GM18499 (cell line): ENCODE data around the gene DRGX.

ENCODE experiments used
- ATAC-seq: cut with Tn5 transposase; IDR thresholded peaks from one replicate; pipeline ENCODE4 v1.9.1; 2021; ENCODE audit warnings: moderate number of reproducible peaks; ENCODE audit not compliant: insufficient read depth, unreplicated experiment

Gene DRGX

GRCh38 chr10:49395741-49396665 is at the start of gene DRGX:
Gene DRGX (minus strand): TSS chr10:49396089. CDS start chr10:49395440, 649 bp downstream.
- no peak for ATAC-seq

- ATAC-seq = no peak
Observed at GRCh38 chr10:49444349-49444748, 48.5 kb upstream of the DRGX start.

- no peak for ATAC-seq
Observed at GRCh38 chr10:49442863-49443262, 47.0 kb upstream of the DRGX start.

- no peak for ATAC-seq
Observed at GRCh38 chr10:49441488-49442476, 45.9 kb upstream of the DRGX start.

GRCh38 chr10:49435225-49435624 is 39.3 kb upstream of the DRGX start:
- ATAC-seq = no peak

- no peak for ATAC-seq
Observed at GRCh38 chr10:49433069-49433468, 37.2 kb upstream of the DRGX start.

GRCh38 chr10:49431426-49431825 is 35.5 kb upstream of the DRGX start:
- no peak for ATAC-seq

- no peak for ATAC-seq
Observed at GRCh38 chr10:49429458-49429857, 33.6 kb upstream of the DRGX start.

- ATAC-seq = no peak
Observed at GRCh38 chr10:49426490-49427360, 30.8 kb upstream of the DRGX start.

- no peak for ATAC-seq
Observed at GRCh38 chr10:49419005-49419404, 23.1 kb upstream of the DRGX start.

- no peak for ATAC-seq
Observed at GRCh38 chr10:49418328-49418727, 22.4 kb upstream of the DRGX start.

- no peak for ATAC-seq
Observed at GRCh38 chr10:49418053-49418326, 22.1 kb upstream of the DRGX start.

GRCh38 chr10:49417311-49418052 is 21.6 kb upstream of the DRGX start:
- ATAC-seq = no peak

GRCh38 chr10:49415846-49416245 is 20.0 kb upstream of the DRGX start:
- no peak for ATAC-seq

- ATAC-seq = no peak
Observed at GRCh38 chr10:49415109-49415508, 19.2 kb upstream of the DRGX start.

- ATAC-seq = no peak
Observed at GRCh38 chr10:49414496-49414895, 18.6 kb upstream of the DRGX start.

- ATAC-seq = no peak
Observed at GRCh38 chr10:49412571-49412970, 16.7 kb upstream of the DRGX start.

- no peak for ATAC-seq
Observed at GRCh38 chr10:49410365-49411074, 14.6 kb upstream of the DRGX start.

GRCh38 chr10:49409755-49410154 is 13.9 kb upstream of the DRGX start:
- ATAC-seq = no peak
